C1 segment of cervical spinal cord (tissue), 14 donors: ENCODE results near the gene TTBK2.
A peak's percentile ranks its signal among the peaks of the same experiment; 100 is the strongest.

ENCODE experiments used
- DNase-seq, 14 donors: peaks; one replicate each; lab custom pipeline; 2025; lab: John Stamatoyannopoulos, UW

TTBK2 gene

GRCh38 chr15:42728972-42729371, 191.6 kb downstream of the TTBK2 start:
- no peak for DNase-seq

GRCh38 chr15:42728560-42728959, 192.0 kb downstream of the TTBK2 start:
- peak in 1 of 14 donors; percentile 6 for DNase-seq

- no peak for DNase-seq
Measured at GRCh38 chr15:42727750-42728381, 192.7 kb downstream of the TTBK2 start.

GRCh38 chr15:42726114-42726513, 194.5 kb downstream of the TTBK2 start:
- no peak for DNase-seq

- no peak for DNase-seq
Measured at GRCh38 chr15:42725331-42725903, 195.2 kb downstream of the TTBK2 start.

- no peak for DNase-seq
Measured at GRCh38 chr15:42724276-42724675, 196.3 kb downstream of the TTBK2 start.

GRCh38 chr15:42723068-42723467, 197.5 kb downstream of the TTBK2 start:
- no peak for DNase-seq

- no peak for DNase-seq
Measured at GRCh38 chr15:42721916-42722315, 198.7 kb downstream of the TTBK2 start.

- DNase-seq, result no peak
Measured at GRCh38 chr15:42721016-42721415, 199.6 kb downstream of the TTBK2 start.

GRCh38 chr15:42720071-42720470, 200.5 kb downstream of the TTBK2 start:
- no peak for DNase-seq

GRCh38 chr15:42719043-42719442, 201.5 kb downstream of the TTBK2 start:
- DNase-seq, result no peak

GRCh38 chr15:42716626-42717025, 204.0 kb downstream of the TTBK2 start:
- no peak for DNase-seq

GRCh38 chr15:42716125-42716524, 204.5 kb downstream of the TTBK2 start:
- no peak for DNase-seq

GRCh38 chr15:42712584-42712983, 208.0 kb downstream of the TTBK2 start:
- DNase-seq, result no peak

- no peak for DNase-seq
Measured at GRCh38 chr15:42711746-42712145, 208.8 kb downstream of the TTBK2 start.

GRCh38 chr15:42710662-42711061, 209.9 kb downstream of the TTBK2 start:
- no peak for DNase-seq

GRCh38 chr15:42707873-42708544, 212.6 kb downstream of the TTBK2 start:
- DNase-seq, result no peak

GRCh38 chr15:42707068-42707467, 213.5 kb downstream of the TTBK2 start:
- no peak for DNase-seq

GRCh38 chr15:42705336-42705735, 215.2 kb downstream of the TTBK2 start:
- no peak for DNase-seq

- DNase-seq, result peak in 9 of 14 donors; percentile 4 to 32 (median 19)
Measured at GRCh38 chr15:42704492-42704926, 216.1 kb downstream of the TTBK2 start.

- DNase-seq, result no peak
Measured at GRCh38 chr15:42696626-42697025, 224.0 kb downstream of the TTBK2 start.

- DNase-seq, result peak in 2 of 14 donors; percentile 5 to 27
Measured at GRCh38 chr15:42695527-42696071, 225.0 kb downstream of the TTBK2 start.

- no peak for DNase-seq
Measured at GRCh38 chr15:42694398-42694797, 226.2 kb downstream of the TTBK2 start.
